Inferior parietal cortex (tissue), 1 donor: ENCODE measurements around the gene PLPP3.

ENCODE experiments used
- DNase-seq: peaks from one replicate; pipeline ENCODE4 v3.0.0-alpha.2; 2016; ENCODE audit errors: extremely low spot score

Gene PLPP3

DNA sequence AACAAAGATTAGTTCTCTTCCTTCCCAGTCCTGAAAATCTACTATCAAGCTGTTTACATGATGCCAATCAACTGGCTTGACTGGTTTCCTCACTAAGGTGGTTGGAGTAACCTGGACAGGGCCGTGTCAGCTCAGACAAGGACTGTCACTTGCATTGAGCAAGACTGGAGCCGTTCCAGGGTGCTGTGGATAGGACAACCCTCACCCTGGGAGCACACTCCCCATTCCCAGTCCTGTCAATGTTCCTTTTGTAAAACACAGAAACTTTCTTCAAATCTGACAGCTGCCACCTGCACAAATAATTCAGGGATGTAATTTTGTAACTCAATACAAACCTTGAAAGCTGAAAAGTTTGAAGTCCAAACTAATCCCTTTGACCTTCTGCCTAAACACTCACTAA lies 31.4 kb downstream of the PLPP3 start:
- no peak for DNase-seq

DNA sequence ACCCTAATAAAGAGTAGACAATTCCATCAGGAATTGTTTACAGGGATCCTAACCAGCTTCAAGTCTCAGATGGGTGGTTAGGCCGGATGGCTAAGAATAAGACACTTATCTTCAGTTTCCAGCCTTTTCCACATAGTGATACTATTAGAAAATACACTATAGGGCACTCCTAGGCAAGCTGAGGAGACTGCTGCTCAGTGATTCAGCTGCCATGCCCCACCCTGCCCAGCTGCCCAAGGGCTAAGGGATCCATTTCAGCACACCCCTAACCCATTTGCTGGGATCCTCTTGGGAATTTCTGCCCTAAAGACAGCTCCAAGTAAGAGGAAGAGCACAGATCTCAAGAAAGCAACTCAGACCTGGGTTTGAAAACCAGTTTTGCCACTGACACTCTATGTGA lies 31.9 kb downstream of the PLPP3 start:
- DNase-seq, result no peak

GRCh38 chr1:56545711-56546110 lies 33.7 kb downstream of the PLPP3 start:
- no peak for DNase-seq

- DNase-seq, result no peak
Observed at GRCh38 chr1:56543783-56544612, 35.4 kb downstream of the PLPP3 start.

DNA sequence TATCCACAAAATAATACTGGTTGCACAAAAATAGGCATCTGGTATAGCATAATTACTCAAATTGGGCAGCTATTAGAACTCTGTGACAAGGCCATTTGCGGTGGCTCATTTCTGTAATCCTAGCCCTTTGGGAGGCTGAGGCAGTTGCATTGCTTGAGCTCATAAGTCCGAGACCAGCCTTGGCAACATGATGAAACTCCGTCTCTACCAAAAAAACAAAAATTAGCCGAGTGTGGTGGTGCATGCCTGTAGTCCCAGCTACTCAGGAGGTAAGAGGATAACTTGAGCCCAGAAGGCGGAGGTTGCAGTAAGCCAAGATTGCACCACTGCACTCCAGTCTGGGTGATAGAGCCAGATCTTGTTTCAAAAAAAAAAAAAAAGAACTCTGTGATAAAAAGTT lies 36.7 kb downstream of the PLPP3 start:
- DNase-seq, result no peak

GRCh38 chr1:56541408-56541807 lies 38.0 kb downstream of the PLPP3 start:
- no peak for DNase-seq

GRCh38 chr1:56540467-56540866 lies 38.9 kb downstream of the PLPP3 start:
- DNase-seq, result no peak

- DNase-seq, result no peak
Observed at GRCh38 chr1:56539520-56539931, 39.8 kb downstream of the PLPP3 start.

GRCh38 chr1:56538532-56538931 lies 40.8 kb downstream of the PLPP3 start:
- DNase-seq, result no peak

DNA sequence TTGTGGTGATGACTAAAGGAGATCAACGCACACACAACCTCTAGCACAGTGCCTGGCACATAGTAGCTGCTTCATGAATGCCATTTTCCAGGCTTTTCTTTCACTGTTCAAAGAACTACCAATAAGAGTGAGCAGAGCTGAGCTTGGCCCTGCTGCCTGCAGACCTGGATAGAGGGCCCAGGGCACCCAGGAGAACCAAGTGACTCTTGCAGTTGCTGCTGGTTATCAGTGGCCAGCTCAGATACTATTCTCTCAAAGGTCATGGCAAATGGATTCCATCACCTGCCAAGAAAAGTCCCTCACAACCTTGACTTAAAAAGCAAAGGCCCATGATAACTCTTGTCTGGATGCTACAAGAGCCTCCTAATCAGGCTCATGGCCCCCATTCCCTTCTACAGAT lies 41.7 kb downstream of the PLPP3 start:
- no peak for DNase-seq

DNA sequence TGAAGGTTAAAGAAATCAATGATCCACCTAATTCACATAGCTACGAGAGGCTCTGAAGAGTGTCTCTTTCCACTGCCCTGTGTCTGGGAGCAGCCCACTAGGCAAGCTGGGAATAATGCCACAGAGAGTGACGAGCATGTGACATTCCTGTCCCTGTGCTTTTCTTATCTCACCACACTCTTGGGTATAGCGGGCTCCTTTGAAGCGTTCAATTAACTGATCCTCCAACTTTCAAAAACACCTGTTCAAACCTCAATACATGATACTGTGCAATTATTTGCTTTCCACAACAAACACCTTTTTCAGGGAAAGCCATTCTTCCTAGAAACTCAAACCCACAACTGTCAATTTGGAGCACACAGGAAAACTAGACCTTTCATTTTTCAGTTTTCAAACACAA lies 43.4 kb downstream of the PLPP3 start:
- DNase-seq, result no peak

GRCh38 chr1:56535362-56535761 lies 44.0 kb downstream of the PLPP3 start:
- no peak for DNase-seq

GRCh38 chr1:56534130-56534651 lies 45.2 kb downstream of the PLPP3 start:
- no peak for DNase-seq

DNA sequence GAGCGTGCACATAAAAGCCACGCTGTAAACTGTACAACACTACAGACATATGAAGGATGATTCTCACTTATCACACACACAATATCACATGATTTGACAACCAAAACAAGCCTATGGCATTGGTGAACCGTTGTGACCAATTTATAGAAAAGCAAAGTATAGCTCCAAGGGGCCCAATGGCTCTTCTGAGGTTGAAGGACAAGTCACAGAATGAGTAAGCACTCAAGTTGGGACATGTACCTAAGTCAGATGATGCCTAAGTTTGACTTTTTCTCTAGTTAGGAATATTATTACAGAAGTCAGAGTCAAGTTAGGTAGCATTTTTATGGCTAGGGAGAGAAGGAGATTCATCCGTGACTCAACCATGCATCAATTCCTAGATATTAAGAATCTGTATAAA lies 45.7 kb downstream of the PLPP3 start:
- no peak for DNase-seq

GRCh38 chr1:56533197-56533596 lies 46.2 kb downstream of the PLPP3 start:
- no peak for DNase-seq

- DNase-seq, result no peak
Observed at GRCh38 chr1:56532350-56532683, 47.0 kb downstream of the PLPP3 start.

DNA sequence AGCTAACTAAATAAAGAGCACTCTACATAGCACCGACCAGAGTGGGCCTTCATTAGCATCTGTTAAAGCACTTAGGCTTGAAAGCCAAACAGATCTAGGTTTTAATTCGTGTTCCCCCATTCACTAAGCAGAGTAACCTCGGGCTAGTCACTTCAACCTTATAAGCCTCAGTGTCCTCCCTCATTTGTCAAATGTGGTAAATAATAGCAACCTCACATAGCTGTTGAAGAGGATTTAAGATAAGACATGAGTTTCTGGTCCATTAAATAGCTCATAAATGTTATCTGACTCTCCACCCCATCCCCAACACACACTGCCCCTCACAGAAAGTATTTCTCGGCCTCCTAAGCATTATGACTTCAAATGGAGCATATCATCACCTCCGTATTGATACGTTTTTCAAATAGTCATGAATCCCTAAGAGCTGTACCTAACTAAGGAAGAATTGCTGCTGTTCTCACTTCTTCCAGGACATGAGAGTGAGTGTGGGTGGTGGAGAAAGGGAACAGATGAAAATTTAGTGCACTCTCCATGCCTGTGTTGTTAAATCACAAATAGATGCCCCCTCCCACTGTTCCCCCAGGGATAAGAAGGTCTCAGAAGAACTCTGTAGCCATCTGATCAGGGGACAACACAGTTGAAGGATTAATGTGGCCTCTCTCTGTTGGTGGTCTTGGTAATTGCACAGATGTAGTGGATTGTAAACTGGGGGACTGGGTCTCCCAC lies 47.6 kb downstream of the PLPP3 start:
- DNase-seq, result no peak

DNA sequence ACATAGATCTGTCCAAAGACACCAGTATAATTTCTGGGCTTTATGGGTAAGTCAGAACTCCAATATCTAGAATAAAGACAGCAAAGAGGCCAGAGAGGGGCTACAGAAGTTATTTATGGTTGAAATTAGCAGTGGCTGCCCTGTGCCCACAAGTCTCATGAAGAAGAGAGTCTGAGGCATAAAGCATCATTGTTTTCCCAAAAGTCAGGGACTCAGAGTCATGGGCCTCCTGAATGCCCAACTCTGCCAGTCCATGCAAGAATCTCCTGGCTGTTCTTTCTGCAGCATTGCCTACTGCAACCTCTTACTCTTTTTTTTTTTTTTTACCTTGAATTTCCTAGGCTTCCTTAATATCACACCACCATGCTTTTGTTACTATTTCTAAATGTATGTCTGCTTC lies 49.6 kb downstream of the PLPP3 start:
- DNase-seq, result no peak

GRCh38 chr1:56527548-56528302 lies 51.6 kb downstream of the PLPP3 start:
- no peak for DNase-seq

GRCh38 chr1:56526571-56527174 lies 52.7 kb downstream of the PLPP3 start:
- no peak for DNase-seq

DNA sequence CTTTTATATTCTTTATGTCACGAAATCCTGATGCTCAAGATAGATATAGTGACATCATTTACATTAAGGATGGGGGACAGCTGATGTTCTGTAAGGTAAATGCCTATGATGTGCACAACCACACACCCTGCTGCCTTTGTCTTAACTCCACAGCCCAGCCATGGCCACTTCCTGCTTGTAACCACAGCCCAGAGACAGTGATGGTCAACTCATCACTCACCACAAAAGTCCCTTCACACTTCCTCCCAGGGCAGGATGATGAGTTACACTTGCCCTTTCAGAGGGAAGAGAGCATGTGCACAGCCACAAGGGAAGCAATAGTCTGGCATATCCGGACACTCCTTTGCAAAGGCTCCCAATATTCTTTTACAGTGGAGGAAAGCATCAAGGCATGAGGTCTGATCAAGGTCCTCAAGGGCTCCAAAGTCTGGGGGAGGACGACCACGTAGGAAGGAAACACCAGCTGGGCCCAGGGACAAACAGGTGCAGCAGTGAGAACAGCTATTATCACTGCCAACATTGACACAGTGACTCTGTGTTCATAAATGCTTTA lies 53.8 kb downstream of the PLPP3 start:
- no peak for DNase-seq

DNA sequence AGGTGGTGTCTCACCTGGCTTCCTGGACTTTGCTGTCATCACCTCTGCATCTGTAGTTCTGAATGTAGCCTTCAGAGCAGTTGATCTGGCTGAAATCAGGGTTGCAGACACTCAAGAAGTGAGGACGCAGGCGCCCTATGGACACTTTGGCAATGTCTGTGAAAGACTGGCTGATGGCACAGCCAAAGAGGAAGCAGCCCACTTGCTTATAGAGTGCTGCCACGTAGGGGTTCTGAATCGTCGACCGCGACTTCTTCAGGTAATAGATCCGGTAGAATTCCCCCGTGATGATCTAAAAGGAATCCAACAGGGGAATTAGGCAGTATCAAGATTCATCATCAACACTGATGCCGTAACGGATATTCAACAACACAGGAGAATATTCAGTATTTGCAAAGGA lies 55.1 kb downstream of the PLPP3 start:
- DNase-seq, result no peak
